ENCODE data around the gene EPHA4. TPM values are rescaled to one million over a fixed set of nuclear protein-coding genes. Genes with fewer than 3 reads are reported as not detected.
A peak's percentile ranks its signal among the peaks of the same experiment; 100 is the strongest.
"Not testable (repeated sequence)": the region's sequence is repeated elsewhere in the genome, so short reads cannot be mapped to it uniquely, and the experiment has no call there.

Gene EPHA4
- total RNA-seq, 2 experiments from 2014 or later = 6.3 to 7.0 TPM

DNA sequence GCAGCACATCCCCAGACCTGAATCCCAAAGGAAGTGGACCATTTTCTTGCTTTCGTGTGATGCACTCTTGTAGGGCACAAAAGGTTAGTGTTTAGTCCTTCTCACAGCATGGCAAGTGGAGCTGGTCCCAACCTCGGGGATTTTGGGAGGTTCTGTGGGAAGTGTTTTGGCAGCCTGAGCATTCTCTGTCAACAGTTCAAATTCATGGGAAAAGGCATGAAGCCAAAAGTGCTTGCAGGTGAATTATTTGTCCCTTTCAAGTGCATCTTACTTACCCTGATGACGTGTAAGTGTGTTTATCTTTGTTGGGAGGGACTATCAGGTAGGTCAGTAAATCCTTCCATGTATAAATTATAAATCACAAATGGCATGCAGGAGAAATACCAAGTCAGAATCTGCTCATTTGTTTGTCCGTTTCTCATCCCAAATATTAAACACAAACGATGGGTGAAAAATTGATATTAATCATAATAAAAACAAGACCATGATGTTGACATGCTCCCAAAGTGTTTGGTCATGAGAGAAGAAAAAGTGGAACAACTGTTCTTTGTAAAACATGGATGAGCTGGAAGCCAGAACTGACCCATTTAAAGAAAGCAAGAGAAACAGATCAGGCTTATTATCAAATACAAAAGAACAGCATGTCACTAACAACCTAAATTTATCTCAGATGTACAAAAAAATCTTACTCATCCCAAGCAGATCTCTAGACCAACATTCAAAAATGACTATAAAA is 57.6 kb downstream of the EPHA4 start:
- no peak for DNase-seq
- Mint-ChIP-seq H3K9me3 (no peaks in the 10 kb centered on the region), H3K27ac (no peak overlapping the region), H3K4me1 (ENCODE audit: low read depth) (peaks cover 29% of the 10 kb centered on the region), H3K27me3 (no peaks in the 10 kb centered on the region), H3K4me3 (no peak overlapping the region), H3K36me3 (no peaks in the 10 kb centered on the region)
- CTCF ChIA-PET = interaction anchor here (1.2 kb wide), 1 partner anchor 30 kb away, joined by 3 read pairs; no protein-coding TSS in a partner anchor
- intact Hi-C loops (cut with micrococcal nuclease) = loop anchor here (5.0 kb wide), 2 partner anchors 128 to 577 kb away; no protein-coding TSS in a partner anchor
- POLR2A ChIA-PET = no interaction called here

DNA sequence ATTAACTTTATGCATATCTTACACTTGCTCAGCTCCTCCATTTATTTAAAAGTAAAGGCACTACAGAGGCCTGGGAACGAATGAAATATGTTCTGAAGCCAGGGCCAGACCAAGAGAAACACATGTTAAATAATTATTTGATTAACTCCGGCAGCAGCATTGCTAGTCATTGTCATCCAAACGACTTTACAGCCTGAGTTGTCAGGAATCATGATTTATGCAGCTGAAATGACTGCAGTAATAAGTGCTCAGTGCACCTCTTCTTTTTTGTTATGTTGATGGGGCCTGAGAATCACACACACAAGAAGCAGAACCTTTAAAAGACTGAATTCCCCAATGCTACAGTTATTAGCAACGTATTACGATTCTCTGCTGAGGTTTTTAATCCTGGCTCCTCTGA is 58.9 kb downstream of the EPHA4 start:
- intact Hi-C loops (cut with micrococcal nuclease) = no loop called here

GRCh38 chr2:221511325-221511724 is 60.8 kb downstream of the EPHA4 start:
- POLR2A ChIA-PET; DNase-seq; CTCF ChIA-PET; H3K9me3 Mint-ChIP-seq; intact Hi-C loops (cut with micrococcal nuclease); H3K27me3 Mint-ChIP-seq; H3K4me3 Mint-ChIP-seq; H3K36me3 Mint-ChIP-seq; H3K27ac Mint-ChIP-seq: not testable (repeated sequence)
- peaks cover 39% of the 10 kb centered on the region for H3K4me1 Mint-ChIP-seq (ENCODE audit: low read depth)

More for the DNA sequence above, 58.9 kb downstream of the EPHA4 start:
- ChIA-PET POLR2A (no interaction called here), CTCF (interaction anchor here (0.9 to 1.2 kb wide), 2 partner anchors 29 to 61 kb away, joined by 3 read pairs; no protein-coding TSS in a partner anchor)
- Mint-ChIP-seq H3K36me3 (no peaks in the 10 kb centered on the region), H3K27ac (no peak overlapping the region), H3K27me3 (no peaks in the 10 kb centered on the region), H3K4me3 (no peak overlapping the region), H3K9me3 (no peaks in the 10 kb centered on the region), H3K4me1 (ENCODE audit: low read depth) (peaks cover 32% of the 10 kb centered on the region)
- DNase-seq = no peak

- ChIA-PET CTCF (no interaction called here), POLR2A (no interaction called here)
- Mint-ChIP-seq H3K4me3 (no peak overlapping the region), H3K4me1 (ENCODE audit: low read depth) (peaks cover 46% of the 10 kb centered on the region), H3K9me3 (no peaks in the 10 kb centered on the region), H3K27ac (no peak overlapping the region), H3K27me3 (no peaks in the 10 kb centered on the region), H3K36me3 (no peaks in the 10 kb centered on the region)
- intact Hi-C loops (cut with micrococcal nuclease) = no loop called here
- DNase-seq = no peak
Observed at GRCh38 chr2:221506469-221506868, 65.6 kb downstream of the EPHA4 start.

DNA sequence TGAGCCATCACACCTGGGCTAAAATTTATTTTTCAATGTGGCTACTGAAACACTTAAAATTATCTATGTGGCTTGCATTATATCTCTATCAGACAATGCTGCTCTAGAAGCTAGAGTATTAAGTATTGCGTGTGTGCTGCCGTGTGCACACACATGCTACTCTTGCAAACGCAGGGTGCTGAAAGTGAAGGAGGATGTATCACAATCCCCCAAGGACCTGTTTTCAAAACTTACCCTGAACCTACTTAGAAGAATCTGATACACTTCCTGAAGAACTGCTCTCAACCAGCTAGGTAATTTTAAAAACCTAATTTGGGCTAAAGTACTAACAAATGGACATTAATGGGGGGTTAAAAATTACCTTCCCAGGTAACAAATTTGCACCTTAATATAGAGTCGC is 66.5 kb downstream of the EPHA4 start:
- H3K27ac Mint-ChIP-seq = no peak overlapping the region
- H3K4me3 Mint-ChIP-seq = no peak overlapping the region
- ChIA-PET CTCF (interaction anchor here (1.3 kb wide), 1 partner anchor 39 kb away, joined by 3 read pairs; no protein-coding TSS in a partner anchor), POLR2A (no interaction called here)
- peaks cover 1% of the 10 kb centered on the region for H3K36me3 Mint-ChIP-seq
- no peaks in the 10 kb centered on the region for H3K27me3 Mint-ChIP-seq
- no peaks in the 10 kb centered on the region for H3K9me3 Mint-ChIP-seq
- H3K4me1 Mint-ChIP-seq (ENCODE audit: low read depth) = peaks cover 49% of the 10 kb centered on the region
- intact Hi-C loops (cut with micrococcal nuclease) = no loop called here
- DNase-seq = no peak

DNA sequence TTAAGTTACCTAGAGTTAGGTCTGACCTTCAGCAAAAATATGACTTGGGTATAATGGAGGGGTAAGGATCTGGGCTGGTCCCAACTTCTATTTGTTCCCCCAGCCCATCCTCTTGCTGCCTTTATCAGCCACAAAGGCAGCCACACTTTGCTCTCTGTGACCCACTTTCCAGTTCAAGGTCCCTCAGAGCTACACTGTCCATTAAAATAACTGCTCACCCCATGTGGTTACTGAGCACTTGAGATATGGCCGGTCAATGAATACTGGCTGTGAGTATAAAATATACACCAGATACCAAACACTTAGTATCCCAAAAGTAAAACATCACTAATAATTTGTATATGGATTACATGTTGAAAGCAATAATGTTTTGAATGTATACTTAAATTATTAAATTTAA is 67.2 kb downstream of the EPHA4 start:
- H3K4me1 Mint-ChIP-seq (ENCODE audit: low read depth) = peaks cover 54% of the 10 kb centered on the region
- ChIA-PET POLR2A (no interaction called here), CTCF (interaction anchor here (1.2 to 1.3 kb wide), 2 partner anchors 39 to 69 kb away, joined by 3 to 8 read pairs; no protein-coding TSS in a partner anchor)
- H3K27ac Mint-ChIP-seq = no peak overlapping the region
- H3K9me3 Mint-ChIP-seq = no peaks in the 10 kb centered on the region
- intact Hi-C loops (cut with micrococcal nuclease) = loop anchor here (5.0 kb wide), 1 partner anchor 38 kb away; no protein-coding TSS in a partner anchor
- no peaks in the 10 kb centered on the region for H3K27me3 Mint-ChIP-seq
- peaks cover 1% of the 10 kb centered on the region for H3K36me3 Mint-ChIP-seq
- no peak overlapping the region for H3K4me3 Mint-ChIP-seq
- no peak for DNase-seq

GRCh38 chr2:221503965-221504364 is 68.1 kb downstream of the EPHA4 start:
- CTCF ChIA-PET = interaction anchor here (1.2 kb wide), 1 partner anchor 70 kb away, joined by 8 read pairs; no protein-coding TSS in a partner anchor
- POLR2A ChIA-PET = no interaction called here
- no peak overlapping the region for H3K4me3 Mint-ChIP-seq
- no peaks in the 10 kb centered on the region for H3K9me3 Mint-ChIP-seq
- H3K27ac Mint-ChIP-seq = no peak overlapping the region
- peaks cover 48% of the 10 kb centered on the region for H3K4me1 Mint-ChIP-seq (ENCODE audit: low read depth)
- H3K27me3 Mint-ChIP-seq = no peaks in the 10 kb centered on the region
- peaks cover 1% of the 10 kb centered on the region for H3K36me3 Mint-ChIP-seq
- no peak for DNase-seq
- intact Hi-C loops (cut with micrococcal nuclease) = loop anchor here (5.0 kb wide), 1 partner anchor 37 kb away; no protein-coding TSS in a partner anchor

DNA sequence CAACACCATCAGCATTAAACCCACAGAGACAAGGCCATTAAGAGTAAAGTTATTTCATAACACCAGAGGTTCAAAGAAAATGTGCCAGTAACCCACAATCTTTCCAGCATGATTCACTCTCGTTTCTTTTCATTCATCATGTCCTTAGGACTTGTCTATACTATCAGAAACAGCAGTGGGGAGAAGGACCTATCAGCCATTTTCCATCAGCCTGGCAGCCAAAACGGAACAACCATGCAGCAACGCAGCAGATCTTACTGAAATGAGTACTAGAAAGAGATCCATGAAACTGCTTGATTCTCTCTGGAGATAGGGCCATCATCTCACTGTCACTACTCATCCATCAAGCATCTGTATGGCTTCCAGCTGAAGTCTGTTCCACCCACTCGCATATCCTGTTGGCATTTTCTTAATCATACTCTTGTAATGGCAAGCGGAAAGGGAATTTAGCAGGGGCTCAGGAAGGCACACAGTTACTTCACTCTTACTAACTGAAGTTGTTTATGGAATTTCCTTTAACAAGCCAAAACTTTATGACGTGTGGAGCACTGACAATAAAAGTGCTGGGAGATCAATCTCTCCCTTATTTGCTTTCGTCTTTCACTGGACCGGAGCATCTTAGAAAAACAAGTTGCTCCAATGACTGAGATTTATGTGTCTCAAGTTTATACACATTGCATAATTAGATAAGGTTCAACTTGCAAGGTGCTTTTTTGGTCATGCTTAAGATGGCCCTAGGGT is 69.7 kb downstream of the EPHA4 start:
- no peaks in the 10 kb centered on the region for H3K9me3 Mint-ChIP-seq
- H3K36me3 Mint-ChIP-seq = peaks cover 3% of the 10 kb centered on the region
- intact Hi-C loops (cut with micrococcal nuclease) = loop anchor here (1.0 to 5.0 kb wide), 5 partner anchors 16 to 70 kb away; partner anchors contain the start of gene EPHA4
- DNase-seq = peak; percentile 67
- H3K4me1 Mint-ChIP-seq (ENCODE audit: low read depth) = peaks cover 42% of the 10 kb centered on the region
- ChIA-PET CTCF (no interaction called here), POLR2A (no interaction called here)
- H3K27ac Mint-ChIP-seq = peak overlapping the region; percentile 64
- no peaks in the 10 kb centered on the region for H3K27me3 Mint-ChIP-seq
- no peak overlapping the region for H3K4me3 Mint-ChIP-seq

DNA sequence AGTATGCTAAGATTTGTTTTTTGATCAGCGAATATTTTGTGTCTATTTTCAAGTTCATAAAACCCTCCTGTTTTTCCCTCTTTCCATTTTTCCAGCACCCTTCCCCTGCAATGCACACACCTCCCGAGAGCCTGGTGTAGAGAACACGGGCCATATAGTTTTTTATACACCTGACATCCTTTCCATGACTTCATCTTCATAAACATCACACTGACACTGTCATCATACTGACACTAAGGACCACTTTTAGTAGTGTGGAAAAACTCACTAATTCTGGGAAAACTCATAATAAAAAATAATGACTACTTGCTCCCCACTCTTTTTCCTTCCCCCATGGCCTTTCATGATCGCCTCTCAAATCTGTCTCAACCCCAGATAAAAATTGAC is 70.2 kb downstream of the EPHA4 start:
- H3K9me3 Mint-ChIP-seq = no peaks in the 10 kb centered on the region
- POLR2A ChIA-PET = no interaction called here
- intact Hi-C loops (cut with micrococcal nuclease) = loop anchor here (1.0 to 5.0 kb wide), 5 partner anchors 16 to 70 kb away; partner anchors contain the start of gene EPHA4

DNA sequence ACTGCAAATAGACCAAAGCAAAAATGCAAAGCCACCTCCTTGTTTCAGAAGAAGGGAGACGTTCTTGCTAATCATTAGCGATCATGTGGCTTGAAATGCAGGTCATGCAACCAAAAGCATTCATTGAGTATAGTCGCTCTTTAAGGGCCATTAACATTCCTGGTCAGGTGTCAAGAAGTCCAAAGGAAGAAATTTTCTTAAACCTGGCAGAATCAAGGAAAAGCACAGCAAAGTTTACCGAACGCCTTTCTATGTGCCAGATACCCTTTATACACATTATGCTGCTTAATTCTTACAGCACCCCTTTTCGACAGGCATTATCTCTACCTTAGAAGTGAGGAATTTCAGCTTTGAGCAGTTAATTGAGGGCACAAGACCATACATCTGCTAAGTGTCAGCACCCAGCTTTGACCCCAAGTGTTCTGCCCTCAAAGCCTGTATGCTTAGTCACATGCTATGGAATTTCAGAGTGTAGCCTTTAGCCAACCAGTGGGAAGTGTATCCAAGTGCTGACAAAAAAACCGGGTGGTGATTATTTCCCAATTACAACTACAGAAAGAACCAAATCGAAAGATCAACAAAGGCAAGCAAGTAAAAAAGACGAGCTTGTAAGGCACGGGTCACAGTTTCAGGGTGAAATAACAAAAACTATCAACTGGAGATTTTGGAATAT is 70.8 kb downstream of the EPHA4 start:
- CTCF ChIA-PET = interaction anchor here (2.7 kb wide), 1 partner anchor 72 kb away, joined by 9 read pairs; the partner anchor contains the start of gene EPHA4
- H3K4me3 Mint-ChIP-seq = no peak overlapping the region
- intact Hi-C loops (cut with micrococcal nuclease) = loop anchor here (5.0 kb wide), 1 partner anchor 34 kb away; no protein-coding TSS in a partner anchor
- H3K36me3 Mint-ChIP-seq = peaks cover 3% of the 10 kb centered on the region
- H3K27me3 Mint-ChIP-seq = no peaks in the 10 kb centered on the region
- no peak overlapping the region for H3K27ac Mint-ChIP-seq
- H3K4me1 Mint-ChIP-seq (ENCODE audit: low read depth) = peaks cover 41% of the 10 kb centered on the region
- POLR2A ChIA-PET = no interaction called here
- H3K9me3 Mint-ChIP-seq = no peaks in the 10 kb centered on the region
- no peak for DNase-seq

More for the DNA sequence above, 70.2 kb downstream of the EPHA4 start:
- Mint-ChIP-seq H3K36me3 (peaks cover 3% of the 10 kb centered on the region), H3K27me3 (no peaks in the 10 kb centered on the region), H3K4me3 (no peak overlapping the region), H3K4me1 (ENCODE audit: low read depth) (peaks cover 41% of the 10 kb centered on the region), H3K27ac (peak overlapping the region; percentile 64)
- CTCF ChIA-PET = interaction anchor here (2.7 kb wide), 1 partner anchor 72 kb away, joined by 9 read pairs; the partner anchor contains the start of gene EPHA4
- DNase-seq = no peak

DNA sequence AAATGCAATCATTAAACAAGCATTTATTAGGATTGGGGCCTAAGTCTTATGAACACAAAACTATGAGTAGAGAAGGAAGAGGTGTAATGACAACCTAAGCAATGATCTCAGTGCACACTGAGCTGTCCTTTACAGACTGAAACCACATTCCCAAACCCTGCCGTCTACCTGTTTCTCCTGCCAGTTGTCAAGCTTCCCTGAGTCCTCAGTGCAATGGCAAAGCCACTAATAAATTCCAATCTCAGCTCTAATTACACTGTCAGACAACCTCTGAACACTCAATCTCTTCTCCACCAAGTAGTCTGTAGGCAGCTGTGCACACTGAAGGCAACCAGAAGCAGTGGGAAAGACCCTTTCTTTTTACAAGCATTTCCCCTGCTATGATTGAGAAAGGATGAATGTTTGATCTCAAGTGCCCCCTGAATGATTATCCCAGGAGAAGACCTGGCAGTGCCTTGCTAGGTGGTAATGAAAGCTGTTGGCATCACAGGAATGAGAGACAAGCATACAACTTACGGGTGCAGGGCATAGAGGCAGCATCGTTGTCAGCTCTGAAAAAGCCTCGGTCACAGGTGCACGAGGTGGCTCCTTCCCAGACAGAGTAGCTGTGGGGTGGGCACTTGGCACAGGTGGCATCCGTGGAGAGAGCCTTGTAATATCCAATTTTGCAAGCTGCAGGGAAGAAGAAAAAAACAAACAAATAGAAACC is 71.4 kb downstream of the EPHA4 start:
- no peaks in the 10 kb centered on the region for H3K9me3 Mint-ChIP-seq
- peaks cover 5% of the 10 kb centered on the region for H3K36me3 Mint-ChIP-seq
- no peak for DNase-seq
- H3K4me3 Mint-ChIP-seq = no peak overlapping the region
- intact Hi-C loops (cut with micrococcal nuclease) = loop anchor here (5.0 kb wide), 1 partner anchor 33 kb away; no protein-coding TSS in a partner anchor
- ChIA-PET POLR2A (interaction anchor here (0.9 kb wide), 1 partner anchor 17 kb away, joined by 3 read pairs; no protein-coding TSS in a partner anchor), CTCF (interaction anchor here (2.7 kb wide), 1 partner anchor 73 kb away, joined by 9 read pairs; the partner anchor contains the start of gene EPHA4)
- no peak overlapping the region for H3K27ac Mint-ChIP-seq
- H3K27me3 Mint-ChIP-seq = no peaks in the 10 kb centered on the region
- H3K4me1 Mint-ChIP-seq (ENCODE audit: low read depth) = peaks cover 41% of the 10 kb centered on the region

Data from activated CD4-positive, alpha-beta memory T cell treated with anti-CD3 and anti-CD28 coated beads for 36 hours (primary cell).